HEK293T (cell line): ENCODE measurements around the gene SETD1A.

Experiments used
- CTCF ChIA-PET: fragments of 350-600 bp; formaldehyde crosslinking; extraction: SDS; loops from one replicate; lab custom pipeline; 2021; ENCODE audit warnings: antibody characterized with exemption, inconsistent platforms; lab: Yijun Ruan, JAX
- POLR2A ChIA-PET: fragments of 350-600 bp; formaldehyde crosslinking; extraction: SDS; loops from one replicate; lab custom pipeline; 2020; ENCODE audit warnings: antibody characterized with exemption, inconsistent platforms; lab: Yijun Ruan, JAX
- DNase-seq: peaks from one replicate; pipeline ENCODE4 v3.0.0; 2012; ENCODE audit warnings: mixed read lengths; ENCODE audit errors: extremely low spot score
- ARNT ChIP-seq: fragments of 450-650 bp; IDR thresholded peaks from 2 replicates; pipeline ENCODE4 v1.6.1; 2017; ENCODE audit warnings: mild to moderate bottlenecking
- BHLHE40 ChIP-seq: fragments of 450-650 bp; IDR thresholded peaks from 2 replicates; pipeline ENCODE4 v1.6.1; 2016; ENCODE audit warnings: mild to moderate bottlenecking, moderate library complexity, borderline replicate concordance
- CTBP1 ChIP-seq: fragments of 450-650 bp; IDR thresholded peaks from 2 replicates; pipeline ENCODE4 v1.6.1; 2016; ENCODE audit warnings: borderline replicate concordance
- ELF4 ChIP-seq: fragments of 450-650 bp; IDR thresholded peaks from 2 replicates; pipeline ENCODE4 v1.6.1; 2017; ENCODE audit warnings: antibody characterized with exemption
- FOXA1 ChIP-seq: fragments of 450-650 bp; IDR thresholded peaks from 2 replicates; pipeline ENCODE4 v1.6.1; 2016; ENCODE audit warnings: mild to moderate bottlenecking
- FOXK2 ChIP-seq: fragments of 450-650 bp; IDR thresholded peaks from 2 replicates; pipeline ENCODE4 v1.6.1; 2016; ENCODE audit warnings: mild to moderate bottlenecking
- FOXM1 ChIP-seq: fragments of 450-650 bp; IDR thresholded peaks from 2 replicates; pipeline ENCODE4 v1.6.1; 2017; ENCODE audit warnings: mild to moderate bottlenecking, borderline replicate concordance
- HDGF ChIP-seq: fragments of 450-650 bp; IDR thresholded peaks from 2 replicates; pipeline ENCODE4 v1.6.1; 2017; ENCODE audit warnings: antibody characterized with exemption, borderline replicate concordance
- L3MBTL2 ChIP-seq: fragments of 450-650 bp; conservative IDR thresholded peaks from 2 replicates; pipeline ENCODE4 v1.6.1; 2016; ENCODE audit warnings: mild to moderate bottlenecking
- LEF1 ChIP-seq: fragments of 450-650 bp; IDR thresholded peaks from 2 replicates; pipeline ENCODE4 v1.6.1; 2017; ENCODE audit warnings: mild to moderate bottlenecking, borderline replicate concordance
- NFRKB ChIP-seq: fragments of 450-650 bp; IDR thresholded peaks from 2 replicates; pipeline ENCODE4 v1.6.1; 2016; ENCODE audit warnings: mild to moderate bottlenecking, moderate library complexity
- PKNOX1 ChIP-seq: fragments of 450-650 bp; IDR thresholded peaks from 2 replicates; pipeline ENCODE4 v1.6.1; 2016
- SP1 ChIP-seq: fragments of 450-650 bp; IDR thresholded peaks from 2 replicates; pipeline ENCODE4 v1.6.1; 2017
- SUZ12 ChIP-seq: fragments of 450-650 bp; IDR thresholded peaks from 2 replicates; pipeline ENCODE4 v1.6.1; 2016; ENCODE audit warnings: mild to moderate bottlenecking
- TARDBP ChIP-seq: fragments of 450-650 bp; IDR thresholded peaks from 2 replicates; pipeline ENCODE4 v1.6.1; 2016
- ZNF384 ChIP-seq: fragments of 450-650 bp; IDR thresholded peaks from 2 replicates; pipeline ENCODE4 v1.6.1; 2016

Gene SETD1A

DNA sequence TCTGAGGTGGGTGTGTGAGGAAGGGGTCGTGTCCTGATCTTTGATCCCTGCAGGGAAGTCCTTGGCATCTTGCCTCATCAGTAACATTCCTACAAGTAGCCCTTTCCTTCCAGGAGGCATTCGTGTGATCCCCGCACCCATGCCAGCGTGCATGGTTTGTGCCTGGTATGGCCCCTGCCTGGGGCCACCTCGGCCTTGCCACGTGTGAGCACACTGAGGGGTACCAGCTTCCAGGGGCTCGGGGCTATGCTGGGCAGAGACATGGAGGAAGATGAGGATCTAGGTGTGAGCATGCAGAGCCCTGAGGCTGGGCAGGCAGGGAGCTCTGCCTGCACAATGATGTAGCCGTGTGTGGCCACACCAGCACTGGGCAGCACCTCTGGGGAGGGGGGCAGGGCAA is 33.5 kb downstream of the SETD1A start:
- TF ChIP-seq PKNOX1 (no peak), FOXA1 (no peak), FOXK2 (no peak), TARDBP (no peak), CTBP1 (no peak), SP1 (no peak), ELF4 (no peak), NFRKB (no peak), ZNF384 (no peak), SUZ12 (no peak), FOXM1 (no peak), L3MBTL2 (no peak), BHLHE40 (no peak), ARNT (no peak), HDGF (no peak), LEF1 (no peak)
- no peak for DNase-seq
- ChIA-PET CTCF (no interaction called here), POLR2A (no interaction called here)

DNA sequence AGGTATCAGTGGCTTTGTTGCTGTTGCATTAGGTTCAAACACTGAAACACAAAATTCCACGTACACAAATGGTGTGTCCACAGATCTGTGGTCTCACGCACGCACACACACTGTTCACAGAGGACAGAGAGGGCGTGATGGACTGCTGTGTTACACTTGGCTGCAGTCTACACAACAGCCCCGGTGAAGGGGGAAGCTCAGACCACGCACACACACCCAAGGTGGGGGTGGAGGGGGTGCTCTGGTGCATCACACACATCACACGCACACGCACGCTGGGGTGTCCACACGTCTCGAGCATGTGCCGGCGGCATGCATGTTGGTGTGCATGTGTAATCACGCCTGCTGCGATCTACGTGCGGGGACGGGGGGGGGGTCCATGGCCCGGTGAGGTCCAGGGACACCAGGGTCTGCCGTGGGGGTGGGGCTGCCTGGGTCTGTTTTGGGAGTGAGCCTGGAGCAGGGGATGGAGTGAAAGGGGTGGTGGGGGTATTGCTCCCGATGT is 34.8 kb downstream of the SETD1A start:
- ChIA-PET CTCF (no interaction called here), POLR2A (no interaction called here)
- no peak for TF ChIP-seq ZNF384
- no peak for TF ChIP-seq FOXM1
- no peak for TF ChIP-seq ELF4
- no peak for TF ChIP-seq LEF1
- no peak for TF ChIP-seq HDGF
- no peak for TF ChIP-seq NFRKB
- no peak for TF ChIP-seq CTBP1
- no peak for TF ChIP-seq SP1
- no peak for TF ChIP-seq FOXA1
- no peak for TF ChIP-seq L3MBTL2
- no peak for TF ChIP-seq TARDBP
- TF ChIP-seq ARNT: no peak
- no peak for TF ChIP-seq PKNOX1
- no peak for TF ChIP-seq FOXK2
- TF ChIP-seq SUZ12: no peak
- no peak for DNase-seq

DNA sequence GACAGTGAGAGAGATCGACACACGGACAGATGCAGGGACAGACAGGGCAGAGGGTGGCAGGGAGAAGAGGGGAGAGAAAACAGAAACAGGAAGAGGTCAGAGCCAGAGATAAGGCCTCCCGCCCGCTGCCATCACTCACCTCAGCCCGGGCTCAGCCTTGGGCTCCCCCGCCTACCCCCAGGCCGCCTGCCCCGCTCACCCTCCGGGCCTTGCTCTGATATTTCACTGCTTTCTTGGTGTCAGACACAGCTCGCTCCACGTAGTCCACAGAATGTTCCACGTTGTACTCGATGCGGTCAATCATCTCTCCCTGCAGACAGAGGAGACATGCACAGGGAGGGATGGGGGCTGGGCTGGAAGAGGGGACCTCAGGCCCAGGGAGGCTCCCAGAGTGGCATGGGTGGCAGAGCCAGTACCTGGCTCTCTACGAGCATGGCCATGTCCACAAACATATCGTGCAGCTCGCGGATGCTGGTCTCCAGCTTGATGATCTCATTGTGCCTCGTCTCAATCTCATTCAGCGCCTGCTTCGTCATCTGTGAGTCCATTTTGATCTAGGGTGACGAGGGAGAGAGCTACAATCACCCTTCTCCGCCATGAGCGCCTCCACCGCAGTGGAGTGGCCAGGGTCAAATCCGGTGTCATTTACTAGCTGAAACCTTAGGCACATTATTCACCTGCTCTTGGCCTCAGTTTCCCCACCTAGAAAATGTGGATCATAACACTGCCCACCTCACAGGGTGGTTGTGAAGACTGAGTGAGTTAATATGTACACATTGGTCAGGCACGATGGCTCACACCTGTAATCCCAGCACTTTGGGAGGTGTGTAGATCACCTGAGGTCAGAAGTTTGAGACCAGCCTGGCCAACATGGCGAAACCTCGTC is 35.6 kb downstream of the SETD1A start:
- ChIA-PET CTCF (interaction anchor here (1.1 kb wide), 1 partner anchor 8 kb away, joined by 11 read pairs; the partner anchor contains the start of gene HSD3B7), POLR2A (no interaction called here)
- DNase-seq: no peak
- TF ChIP-seq L3MBTL2 (no peak), SP1 (no peak), TARDBP (no peak), ELF4 (no peak), HDGF (no peak), NFRKB (no peak), SUZ12 (no peak), BHLHE40 (no peak), FOXA1 (no peak), FOXK2 (no peak), FOXM1 (no peak)

- CTCF ChIA-PET: interaction anchor here (1.7 kb wide), 1 partner anchor 11 kb away, joined by 6 read pairs; the partner anchor contains the start of gene HSD3B7
- DNase-seq: no peak
- POLR2A ChIA-PET: interaction anchor here (1.0 kb wide), 1 partner anchor 11 kb away, joined by 4 read pairs; the partner anchor contains the start of gene HSD3B7
- TF ChIP-seq TARDBP: no peak
- TF ChIP-seq FOXA1: no peak
- no peak for TF ChIP-seq ELF4
- TF ChIP-seq FOXK2: no peak
- no peak for TF ChIP-seq PKNOX1
- TF ChIP-seq LEF1: no peak
- TF ChIP-seq L3MBTL2: no peak
- no peak for TF ChIP-seq SP1
- TF ChIP-seq ARNT: no peak
- TF ChIP-seq SUZ12: no peak
- no peak for TF ChIP-seq FOXM1
- TF ChIP-seq NFRKB: no peak
- no peak for TF ChIP-seq CTBP1
- no peak for TF ChIP-seq BHLHE40
- TF ChIP-seq ZNF384: no peak
- no peak for TF ChIP-seq HDGF
Measured at GRCh38 chr16:30995927-30996323, 38.4 kb downstream of the SETD1A start.

DNA sequence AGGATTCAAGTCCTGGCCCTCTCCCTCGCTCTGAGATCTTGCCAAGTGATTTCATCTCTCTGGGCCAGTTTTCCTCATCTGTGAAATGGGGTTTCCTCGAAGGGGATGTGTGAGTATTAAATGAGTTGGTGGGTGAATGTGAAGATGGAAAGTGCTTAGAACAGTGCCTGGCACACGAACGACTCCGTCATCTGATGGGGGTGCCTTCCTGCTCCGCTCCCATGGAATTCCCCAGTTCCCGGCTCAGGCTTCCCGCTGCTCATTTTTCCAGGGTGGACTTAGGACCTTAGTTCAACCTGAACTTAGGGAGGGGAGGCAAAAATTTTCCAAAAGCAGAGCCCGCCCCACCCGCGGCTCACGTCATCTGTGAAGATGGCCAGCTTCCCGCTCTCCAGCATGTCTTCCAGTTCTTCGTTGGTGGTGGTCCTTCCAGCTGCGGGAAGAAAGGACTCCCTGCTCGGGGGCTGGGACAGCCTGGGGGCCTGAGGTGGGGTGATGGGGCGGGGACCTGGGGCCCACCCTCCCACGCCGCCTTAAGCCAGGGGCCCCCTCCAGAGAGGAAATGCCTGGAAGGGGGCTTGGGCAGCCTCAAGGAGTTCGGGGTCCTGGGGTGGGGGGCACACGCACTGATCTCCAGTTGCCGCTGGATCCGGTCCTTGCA is 38.9 kb downstream of the SETD1A start:
- ChIA-PET POLR2A (interaction anchor here (0.7 to 1.0 kb wide), 2 partner anchors 16 to 77 kb away, joined by 4 to 6 read pairs; partner anchors contain the start of genes ZNF646 and ZNF668), CTCF (interaction anchor here (0.9 to 1.7 kb wide), 2 partner anchors 12 to 55 kb away, joined by 3 to 6 read pairs; partner anchors contain the start of gene HSD3B7)
- no peak for DNase-seq
- TF ChIP-seq CTBP1 (no peak), PKNOX1 (no peak)
